AG09319 (cell line): ENCODE measurements around the gene GTF2F1.
"Not testable (repeated sequence)": the region's sequence is repeated elsewhere in the genome, so short reads cannot be mapped to it uniquely, and the experiment has no call there.

Experiments used
- DNase-seq: peaks from one replicate; pipeline ENCODE4 v3.0.0-alpha.2; 2010; ENCODE audit warnings: low read depth; ENCODE audit errors: extremely low read depth
- CTCF ChIP-seq: IDR thresholded peaks from 2 replicates; pipeline ENCODE4 v1.5.1; 2011; ENCODE audit warnings: low read depth, mild to moderate bottlenecking, inconsistent platforms, low read length, moderate library complexity

GTF2F1 gene

GRCh38 chr19:6412061-6412446, 19.1 kb upstream of the GTF2F1 start:
- DNase-seq, result no peak
- TF ChIP-seq CTCF, result no peak

GRCh38 chr19:6409346-6409745, 16.4 kb upstream of the GTF2F1 start:
- no peak for DNase-seq
- TF ChIP-seq CTCF, result no peak

- DNase-seq, result no peak
- no peak for TF ChIP-seq CTCF
Observed at GRCh38 chr19:6406401-6406800, 13.4 kb upstream of the GTF2F1 start.

- no peak for DNase-seq
- no peak for TF ChIP-seq CTCF
Observed at GRCh38 chr19:6402837-6403608, 10.1 kb upstream of the GTF2F1 start.

- TF ChIP-seq CTCF, result no peak
- no peak for DNase-seq
Observed at GRCh38 chr19:6402058-6402457, 9.1 kb upstream of the GTF2F1 start.

- not testable (repeated sequence) for DNase-seq
Observed at GRCh38 chr19:6400062-6400944, 7.3 kb upstream of the GTF2F1 start.

GRCh38 chr19:6396305-6396704, 3.3 kb upstream of the GTF2F1 start:
- DNase-seq, result no peak
- TF ChIP-seq CTCF, result no peak
